HG02973 (cell line): ENCODE data around the gene TGOLN2.
A peak's percentile ranks its signal among the peaks of the same experiment; 100 is the strongest.
"Not testable (repeated sequence)": the region's sequence is repeated elsewhere in the genome, so short reads cannot be mapped to it uniquely, and the experiment has no call there.

Source experiments
- ATAC-seq: cut with Tn5 transposase; IDR thresholded peaks from one replicate; pipeline ENCODE4 v1.9.1; 2021; ENCODE audit warnings: moderate library complexity; ENCODE audit not compliant: unreplicated experiment

Gene TGOLN2

DNA sequence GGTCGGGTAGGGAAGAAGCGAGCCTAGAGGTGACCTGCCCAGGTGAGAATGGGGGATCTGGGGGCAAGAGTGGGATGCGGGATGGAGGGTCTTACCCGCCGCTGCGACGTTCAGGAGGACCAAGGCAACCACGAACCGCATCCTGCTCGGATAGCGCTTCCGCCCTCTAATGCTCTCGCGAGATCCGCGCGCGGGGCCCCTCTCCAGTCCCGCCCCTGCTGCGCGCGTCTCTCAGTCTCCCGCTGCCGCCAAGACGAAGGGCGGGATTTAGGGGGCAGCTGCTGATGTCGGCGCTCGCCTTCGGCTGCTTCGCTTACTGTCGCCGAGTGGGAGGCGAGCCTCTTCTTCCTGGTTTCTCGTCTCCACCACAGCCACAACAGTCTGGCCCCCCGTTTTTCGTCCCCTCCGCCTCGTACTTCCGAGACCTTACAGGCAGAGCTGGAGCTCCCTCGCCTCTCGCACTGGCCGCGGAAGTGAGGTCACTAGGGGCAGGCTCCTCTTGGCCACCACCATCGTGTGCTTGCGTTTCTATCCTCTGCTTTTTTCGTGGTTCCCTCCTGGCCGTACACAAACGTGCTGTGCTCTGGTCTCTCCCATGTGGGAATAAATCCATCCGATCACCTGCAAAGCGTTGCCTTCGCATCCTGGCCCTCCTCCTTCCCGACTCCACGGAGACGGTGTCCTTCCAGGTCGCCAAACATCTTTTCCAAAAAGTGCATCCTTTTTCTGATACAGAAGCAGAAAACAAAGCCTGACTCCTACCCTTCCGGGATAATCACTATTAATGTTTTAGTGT, at the start of gene TGOLN2:
TSS of gene TGOLN2 (minus strand) at position 168 of the 796 bp plus-strand sequence. CDS start at position 141, 27 bp downstream.
- peak; percentile 83 for ATAC-seq

DNA sequence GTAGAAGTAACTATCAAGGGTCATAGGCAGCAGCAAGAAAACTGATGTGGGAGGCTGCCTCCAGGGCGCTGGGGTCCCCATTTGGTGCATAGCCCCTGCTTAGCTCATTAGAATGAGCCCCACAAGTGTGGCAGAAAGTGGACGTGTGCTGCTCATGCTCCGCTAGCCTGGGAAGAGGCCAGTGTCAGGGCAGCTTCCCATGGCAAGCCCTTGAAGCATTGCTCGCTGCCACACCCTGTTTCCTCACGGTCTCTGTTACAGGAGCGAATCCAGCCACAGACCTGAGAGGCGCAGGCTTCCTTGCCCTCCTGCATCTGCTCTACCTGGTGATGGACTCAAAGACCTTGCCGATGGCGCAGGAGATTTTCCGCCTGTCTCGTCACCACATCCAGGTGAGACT, 49.3 kb upstream of the TGOLN2 start:
- ATAC-seq: no peak

DNA sequence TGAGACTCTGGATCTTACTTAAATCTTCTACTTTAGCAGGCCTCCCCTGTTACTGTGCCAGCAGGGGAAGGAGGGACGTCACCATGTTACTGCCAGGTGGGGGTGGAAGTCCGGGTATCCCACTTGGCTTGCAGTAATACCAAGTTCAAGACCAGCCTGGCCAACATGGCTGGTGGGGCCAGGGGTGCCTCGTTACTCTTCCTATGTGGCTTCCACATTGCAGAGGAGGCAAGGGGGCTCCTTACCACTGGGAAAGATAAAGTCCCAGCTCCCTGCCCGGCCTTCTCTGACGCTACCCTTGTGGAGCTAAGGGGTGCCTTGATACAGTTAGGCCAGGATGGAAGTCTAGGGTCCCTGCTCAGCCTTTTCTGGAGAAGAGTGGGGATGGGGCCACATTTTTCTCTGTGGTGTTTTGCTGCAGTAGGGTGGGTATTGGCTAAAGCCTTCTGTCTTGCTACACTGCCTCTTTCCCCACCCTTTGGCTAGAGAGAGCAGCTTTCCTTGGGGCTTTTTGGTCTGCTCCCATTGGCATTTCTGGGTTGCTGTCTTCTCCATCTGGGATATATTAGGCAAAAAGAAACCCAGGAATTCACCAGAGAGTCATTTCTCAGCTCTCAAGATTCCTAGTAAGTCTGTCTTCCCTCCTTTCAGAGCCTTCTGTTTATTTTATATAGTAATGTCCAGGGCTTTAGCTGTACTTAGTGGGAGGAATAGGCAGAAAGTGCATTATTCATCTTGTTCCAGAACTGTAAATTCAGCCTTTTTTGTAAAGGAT, 48.7 kb upstream of the TGOLN2 start:
- ATAC-seq: no peak

DNA sequence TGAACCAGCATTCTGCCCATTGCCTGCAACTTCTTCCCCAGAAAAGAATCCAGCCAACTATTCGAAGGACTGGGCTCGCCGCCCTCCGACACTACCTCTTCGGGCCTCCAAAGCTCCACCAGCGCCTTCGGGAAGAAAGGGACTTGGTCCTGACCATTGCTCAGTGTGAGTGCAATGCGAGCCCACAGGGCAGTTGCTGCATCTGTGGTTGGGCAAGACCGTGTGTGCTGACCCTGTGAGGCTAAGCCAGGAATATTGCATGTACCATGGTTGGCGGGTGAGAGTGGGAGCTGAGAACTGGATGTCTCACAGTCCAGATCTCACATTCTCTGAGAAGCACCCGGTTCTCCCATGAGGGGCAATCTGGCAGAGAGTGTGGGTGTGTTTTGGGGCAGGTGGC, 43.3 kb upstream of the TGOLN2 start:
- no peak for ATAC-seq

DNA sequence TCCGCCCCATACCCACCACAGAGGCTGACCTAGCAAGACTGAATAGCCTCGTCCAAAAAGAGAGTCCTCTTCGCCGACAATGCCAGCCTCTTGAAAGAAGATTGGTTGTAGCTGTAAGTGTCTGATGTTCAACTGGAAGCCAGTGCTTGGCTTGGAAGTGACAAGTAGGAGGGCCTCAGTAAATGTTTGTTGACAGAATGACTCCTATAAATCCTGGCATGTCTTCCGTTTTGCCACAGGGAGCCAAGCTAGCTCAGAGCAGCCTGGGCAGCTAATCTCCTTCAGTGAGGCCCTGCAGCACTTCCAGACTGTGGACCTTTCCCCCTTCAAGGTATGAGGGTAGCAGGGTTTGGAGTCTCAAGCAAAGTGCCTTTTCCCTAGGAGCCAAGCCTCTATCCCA, 41.7 kb upstream of the TGOLN2 start:
- ATAC-seq: no peak

DNA sequence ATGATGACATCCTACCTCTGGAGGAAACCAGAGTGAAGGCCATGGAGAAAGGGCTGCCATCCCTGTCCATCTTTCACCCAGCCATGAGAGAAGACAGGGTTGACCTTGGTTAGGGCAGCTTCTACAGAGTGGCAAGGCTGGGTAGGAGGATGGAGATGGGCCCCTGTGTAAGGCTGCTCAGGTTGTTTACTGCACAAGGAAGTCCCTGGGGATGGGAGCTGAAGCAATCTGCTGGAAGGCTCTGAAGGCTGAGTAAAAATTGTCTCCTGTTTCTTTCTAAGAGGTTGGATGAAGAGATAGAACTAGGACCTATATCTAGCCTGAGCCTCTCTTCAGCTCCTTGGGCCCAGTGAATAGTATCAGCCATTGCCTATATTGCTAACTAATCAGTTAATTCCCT, 41.1 kb upstream of the TGOLN2 start:
- ATAC-seq: no peak

DNA sequence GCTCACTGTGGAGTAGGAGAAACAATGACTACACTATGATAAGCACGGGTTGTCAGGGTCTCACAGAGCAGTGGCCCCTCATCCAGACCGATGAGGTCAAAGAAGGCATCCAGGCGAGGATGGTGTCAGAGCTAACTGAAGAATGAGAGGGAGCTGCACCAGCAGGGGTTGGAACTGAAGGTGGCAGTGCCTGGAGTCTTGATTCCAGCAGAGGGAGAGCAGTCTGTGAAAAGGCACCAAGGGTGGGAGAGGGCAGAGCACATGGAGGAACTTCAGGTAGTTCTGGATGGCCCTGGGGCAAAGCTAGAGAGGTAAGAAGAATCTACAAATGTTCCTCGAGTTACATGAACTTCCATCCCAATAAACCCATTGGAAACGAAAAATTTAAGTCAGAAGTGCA, 39.4 kb upstream of the TGOLN2 start:
- ATAC-seq: no peak

DNA sequence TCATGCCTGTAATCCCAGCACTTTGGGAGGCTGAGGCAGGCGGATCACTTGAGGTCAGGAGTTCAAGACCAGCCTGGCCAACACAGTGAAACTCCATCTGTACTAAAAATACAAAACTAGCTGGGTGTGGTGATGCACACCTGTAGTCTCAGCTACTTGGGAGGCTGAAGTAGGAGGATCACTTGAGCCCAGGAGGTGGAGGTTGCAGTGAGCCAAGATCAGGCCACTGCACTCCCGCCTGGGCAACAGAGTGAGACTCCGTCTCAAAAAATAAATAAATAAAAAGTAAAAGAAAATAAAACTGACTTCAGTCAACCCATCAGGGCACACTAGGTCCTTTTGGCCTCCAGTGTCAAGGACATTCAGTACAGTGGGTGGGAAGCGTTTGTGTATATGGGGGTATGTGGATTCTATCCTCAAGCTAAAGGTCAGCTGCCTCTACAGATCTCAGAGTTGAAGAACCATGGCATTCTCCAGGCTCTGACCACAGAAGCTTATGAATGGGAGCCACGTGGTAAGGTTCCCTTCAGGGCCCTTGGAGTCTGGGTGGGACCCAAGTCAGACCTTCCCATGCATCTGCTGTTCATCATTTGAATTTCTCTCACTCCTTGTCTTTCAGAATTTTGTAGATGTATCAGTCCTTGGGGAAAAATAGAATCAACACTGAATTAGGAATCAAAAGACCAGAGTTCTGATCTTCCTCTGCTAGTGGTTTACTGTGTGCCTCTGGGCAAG, 35.0 kb upstream of the TGOLN2 start:
- not testable (repeated sequence) for ATAC-seq

DNA sequence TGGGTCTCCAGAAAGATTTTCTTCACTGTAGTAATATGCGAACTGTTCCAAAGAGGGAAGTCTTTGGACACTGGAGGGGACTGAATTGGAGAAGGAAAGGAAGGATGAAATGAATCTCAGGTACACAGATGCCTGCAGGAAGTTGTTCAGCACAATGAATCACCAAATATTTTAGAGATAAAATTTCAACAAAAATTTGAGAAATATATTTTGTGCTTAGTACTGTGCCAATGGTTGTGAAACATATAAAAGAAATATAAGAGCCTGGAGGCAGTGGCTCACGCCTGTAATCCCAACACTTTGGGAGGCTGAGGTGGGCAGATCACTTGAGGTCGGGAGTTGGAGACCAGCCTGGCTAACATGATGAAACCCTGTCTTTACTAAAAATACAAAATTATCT, 29.9 kb upstream of the TGOLN2 start:
- ATAC-seq: no peak

DNA sequence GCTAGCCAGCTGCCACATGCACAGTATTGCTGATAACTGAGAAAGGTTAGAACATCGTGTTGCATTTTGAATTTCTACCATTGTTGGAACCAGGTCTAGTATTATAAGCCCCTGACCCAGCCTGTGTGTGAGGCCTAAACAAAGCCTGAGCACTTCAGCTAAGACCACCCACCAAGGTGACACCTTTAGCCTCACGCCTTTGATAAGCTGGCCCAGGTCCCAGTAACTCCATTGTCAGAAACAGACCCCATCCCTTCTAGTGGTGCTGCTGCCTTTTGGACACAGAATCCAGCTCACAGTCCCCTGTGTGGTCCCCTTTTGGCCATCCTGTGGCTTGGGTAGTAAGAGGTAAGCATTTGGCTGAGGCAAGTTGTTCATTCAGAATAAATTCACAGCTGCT, 28.4 kb upstream of the TGOLN2 start:
- no peak for ATAC-seq

DNA sequence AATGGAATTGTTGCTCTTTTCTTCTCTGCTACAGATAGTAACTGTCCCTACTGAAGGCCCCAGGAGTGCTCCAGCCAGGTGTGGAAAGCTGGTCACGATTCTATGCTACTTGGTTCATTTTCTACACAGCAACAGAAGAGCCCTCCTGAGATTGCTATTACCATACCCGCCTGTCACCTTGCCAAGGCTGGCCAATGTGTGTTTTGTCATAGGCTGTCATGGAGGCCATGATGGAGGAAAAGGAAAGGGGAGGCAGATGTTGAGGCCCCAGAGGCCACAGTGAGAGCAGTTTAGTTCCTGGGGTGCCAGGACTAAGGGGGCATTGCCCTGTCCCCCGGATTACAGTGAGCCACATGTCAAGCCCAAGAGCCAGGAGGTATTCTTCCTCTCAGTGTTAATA, 27.7 kb upstream of the TGOLN2 start:
- no peak for ATAC-seq

DNA sequence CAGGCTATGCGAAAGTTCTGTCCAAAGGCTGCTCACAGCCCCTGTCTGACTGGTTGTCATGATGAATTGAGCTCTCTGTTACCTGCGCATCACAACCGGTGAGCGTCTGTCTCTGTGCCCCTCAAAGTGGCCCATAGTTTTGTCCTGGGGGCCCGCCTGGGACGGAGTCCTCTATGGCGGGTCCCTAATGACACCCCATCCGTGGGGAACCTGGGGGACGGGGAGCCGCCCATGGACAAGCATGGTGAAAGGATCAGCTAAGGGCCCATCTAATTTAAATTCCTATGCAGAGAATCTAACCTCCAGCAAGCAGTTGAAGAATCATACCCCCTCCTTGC, 27.3 kb upstream of the TGOLN2 start:
- peak; percentile 7 for ATAC-seq

DNA sequence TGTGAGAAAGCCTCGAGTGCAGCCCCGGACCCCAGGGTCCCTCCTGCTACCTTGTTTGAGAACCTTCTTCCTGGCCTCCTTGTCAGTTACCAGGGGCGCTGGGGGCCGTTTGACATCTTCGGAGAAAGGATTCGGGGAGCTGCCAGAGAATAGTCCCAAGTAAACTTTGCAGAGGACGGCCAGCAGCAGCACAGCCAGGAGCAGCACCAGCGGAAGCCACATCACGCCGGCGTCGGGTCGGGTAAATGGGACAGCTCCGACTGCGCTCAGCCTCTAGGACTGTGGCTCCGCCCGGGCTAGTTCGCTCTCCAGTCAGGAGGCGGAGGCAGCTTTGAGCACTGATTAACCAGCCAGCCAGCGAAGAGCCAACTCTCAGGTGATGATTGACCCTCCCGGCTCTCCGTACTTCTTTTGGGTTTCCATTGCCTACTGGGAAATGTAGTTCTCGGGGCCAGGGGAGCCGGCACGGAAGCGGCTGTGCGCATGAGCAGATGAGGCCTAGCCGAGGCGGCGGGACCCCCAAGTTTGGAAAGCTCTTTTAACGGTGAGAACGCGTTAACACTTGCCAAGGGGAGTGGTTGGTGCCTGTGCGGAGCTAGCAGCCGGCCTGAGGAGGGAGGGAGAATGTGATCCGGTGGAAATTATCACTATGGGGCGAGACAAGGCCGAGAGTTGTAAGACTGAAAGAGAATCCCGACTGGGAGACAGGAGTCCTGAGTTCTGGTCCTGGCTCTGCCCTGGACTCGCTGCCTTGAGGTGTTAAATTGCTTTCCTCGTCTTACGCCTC, 26.7 kb upstream of the TGOLN2 start, which contains the start of the genes ELMOD3 and RETSAT:
TSS of gene ELMOD3 (plus strand) at position 484 of the 787 bp plus-strand sequence. CDS start 2,430 bp downstream, outside the sequence.
TSS of gene RETSAT (minus strand) at position 243 of the 787 bp plus-strand sequence. CDS start at position 222, 21 bp downstream.
- ATAC-seq: peak; percentile 94

DNA sequence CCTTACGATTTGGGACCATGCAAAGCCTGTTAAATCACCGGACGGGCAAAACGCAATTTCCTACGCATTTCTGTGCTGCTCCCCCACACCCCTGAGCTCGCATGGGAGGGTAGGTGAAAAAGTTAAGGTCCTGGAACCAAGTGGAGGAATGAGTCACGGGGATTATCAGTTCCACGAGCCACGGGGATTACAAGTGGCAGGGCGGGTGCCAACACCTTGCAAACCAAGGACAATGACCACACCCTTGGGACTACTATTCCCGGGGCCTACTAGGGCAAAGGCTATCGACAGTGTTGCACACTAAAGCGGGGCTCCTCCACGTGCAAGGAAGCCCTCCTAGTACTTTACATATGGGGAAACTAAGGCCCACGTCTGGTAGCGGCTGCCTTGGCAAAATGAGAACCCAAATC, 26.1 kb upstream of the TGOLN2 start:
- no peak for ATAC-seq

DNA sequence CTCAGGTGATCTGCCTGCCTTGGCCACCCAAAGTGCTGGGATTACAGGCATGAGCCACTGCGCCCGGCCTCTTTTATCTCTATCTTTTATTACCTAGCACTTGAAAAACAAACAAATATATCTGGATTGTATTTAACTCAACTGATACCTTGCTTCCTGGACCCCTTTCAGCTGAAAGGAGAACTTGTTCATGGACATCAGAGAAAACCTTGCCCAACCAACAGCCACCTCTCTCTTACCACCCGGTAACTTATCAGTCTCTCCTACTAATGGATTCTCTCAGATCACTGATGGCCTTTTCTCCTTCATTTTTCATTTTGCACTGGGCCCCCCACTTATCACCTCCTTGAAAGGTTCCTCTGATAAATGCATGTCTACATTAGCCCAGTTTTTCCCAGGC, 19.8 kb upstream of the TGOLN2 start:
- no peak for ATAC-seq

DNA sequence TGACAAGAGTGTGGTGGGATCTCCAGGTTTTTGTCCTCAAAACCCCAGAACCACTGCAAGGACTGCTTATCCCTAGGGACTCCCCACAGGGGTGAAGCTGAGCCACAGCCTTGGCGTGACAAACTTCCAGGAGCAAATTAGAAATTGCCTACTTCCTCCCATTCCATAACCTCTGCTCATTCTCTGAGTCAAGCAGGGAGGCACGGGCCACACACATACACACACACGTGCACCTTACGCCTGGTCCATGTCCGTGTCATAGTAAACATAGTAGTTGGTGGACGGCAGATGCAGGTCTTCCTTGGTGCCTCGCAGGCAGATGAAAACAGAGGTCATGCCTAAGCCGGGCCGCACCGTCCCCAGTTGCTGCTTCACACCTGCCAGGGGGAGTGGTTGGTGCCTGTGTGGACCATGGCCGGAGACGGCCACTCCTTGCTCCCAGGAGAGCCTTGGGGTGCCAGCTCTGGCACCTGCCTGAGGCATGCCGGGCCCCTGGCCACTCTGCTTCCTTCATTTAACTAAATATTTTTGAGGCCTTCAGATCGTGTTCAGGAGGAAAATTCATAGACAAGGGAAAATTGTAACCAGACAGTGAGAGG, 16.7 kb upstream of the TGOLN2 start:
- no peak for ATAC-seq

DNA sequence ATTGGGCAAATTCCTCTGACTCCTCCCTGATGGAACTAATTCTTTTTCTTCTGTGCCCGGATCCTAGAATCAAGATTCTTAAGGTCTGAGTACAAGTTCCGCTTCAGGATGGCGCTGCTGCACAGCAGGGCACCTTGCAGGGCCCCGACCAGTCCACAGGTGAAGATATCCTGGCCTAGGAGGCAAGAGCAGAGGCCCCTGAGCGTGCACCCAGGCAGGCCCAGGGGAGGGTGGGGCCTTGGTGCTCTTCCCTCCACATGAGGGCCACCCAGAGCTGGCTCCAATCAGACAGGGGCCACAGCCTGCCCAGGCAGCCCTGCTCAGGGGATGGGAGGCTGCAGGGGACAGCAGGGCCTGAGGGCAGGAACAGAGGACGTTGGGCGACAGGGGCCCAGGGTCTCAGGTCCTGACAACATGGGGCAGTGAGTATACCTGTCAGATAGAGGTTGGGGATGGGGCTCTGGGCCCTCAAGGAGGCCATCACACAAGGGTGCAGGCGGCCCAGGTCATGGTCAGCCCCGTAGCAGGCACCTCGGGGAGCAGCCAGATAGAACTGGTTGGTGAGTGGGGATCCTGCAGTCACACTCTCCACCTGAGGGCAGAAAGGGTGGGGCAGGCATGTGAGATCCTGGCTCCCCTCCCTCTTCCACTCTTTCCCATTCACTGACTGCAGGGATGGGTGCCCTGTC, 15.6 kb upstream of the TGOLN2 start:
- not testable (repeated sequence) for ATAC-seq

DNA sequence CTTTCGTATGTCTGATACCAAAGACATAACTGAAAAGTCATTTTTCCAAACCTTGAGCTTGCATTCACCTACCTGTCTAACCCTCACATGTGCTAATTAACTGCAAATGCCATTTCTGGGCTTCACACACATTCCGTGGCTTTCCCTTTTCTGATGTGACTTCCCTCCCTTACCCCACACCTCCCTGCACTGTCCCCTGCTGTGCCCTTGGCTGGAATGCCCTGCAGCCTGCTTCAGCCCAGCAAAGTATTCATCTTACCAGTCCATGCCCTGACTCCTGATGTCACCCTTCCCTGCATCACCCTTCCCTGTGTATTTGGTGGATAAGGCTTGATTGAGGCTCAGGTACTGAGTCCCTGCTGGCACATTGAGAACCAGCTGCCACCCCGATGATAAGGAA, 14.4 kb upstream of the TGOLN2 start:
- ATAC-seq: no peak

DNA sequence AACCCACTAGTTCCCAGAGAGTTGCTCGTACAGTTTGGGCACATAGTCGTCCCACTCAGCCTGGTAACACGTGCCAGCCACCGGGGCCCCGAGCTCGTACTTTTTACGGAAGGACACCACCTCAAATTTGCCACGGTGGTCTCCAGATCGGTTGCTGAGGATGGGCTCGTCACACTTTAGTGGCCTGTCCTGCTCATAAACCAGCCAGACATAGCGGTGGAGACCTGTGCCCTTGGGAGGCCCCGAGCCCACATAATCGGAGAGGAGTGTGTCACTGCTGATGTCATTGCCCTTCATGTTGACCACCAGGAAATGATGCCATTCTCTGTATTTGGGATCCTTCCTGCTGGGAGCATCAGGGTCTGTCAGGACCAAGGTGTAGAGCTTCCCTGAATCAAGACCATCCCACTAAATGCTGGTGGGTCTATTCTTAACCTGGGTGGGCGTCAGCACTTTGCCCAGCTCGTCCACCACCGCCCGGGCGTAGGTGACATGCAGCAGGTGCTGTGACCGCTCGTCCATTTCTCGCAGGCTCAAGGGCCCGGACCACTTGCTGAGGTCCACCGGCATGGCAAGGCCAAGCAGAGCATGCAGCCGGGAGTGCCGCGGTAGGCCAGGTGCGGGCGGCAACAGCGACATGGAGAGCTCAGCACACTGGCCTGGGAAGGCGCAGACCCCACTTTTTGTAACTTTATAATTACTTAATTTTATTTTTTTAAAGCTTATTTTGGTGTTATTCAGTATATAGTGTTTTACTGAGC, 13.7 kb upstream of the TGOLN2 start:
- ATAC-seq: no peak
